Kidney glomerular epithelial cell (primary cell): ENCODE results near the gene AAGAB.
"Not testable (repeated sequence)": the region's sequence is repeated elsewhere in the genome, so short reads cannot be mapped to it uniquely, and the experiment has no call there.

ENCODE experiments used
- DNase-seq: peaks from one replicate; lab custom pipeline; 2025; lab: John Stamatoyannopoulos, UW

AAGAB gene

GRCh38 chr15:67254238-67255175, at the start of gene AAGAB, which contains the start of gene IQCH:
AAGAB (minus strand) TSS chr15:67254661; CDS start chr15:67254631, 30 bp downstream.
IQCH (plus strand) TSS chr15:67254786; CDS start chr15:67254897, 111 bp downstream.
- peak; percentile 89 for DNase-seq

- DNase-seq, result peak; percentile 21
Observed at GRCh38 chr15:67303490-67304363, 49.3 kb upstream of the AAGAB start.

GRCh38 chr15:67300266-67301025, 46.0 kb upstream of the AAGAB start:
- no peak for DNase-seq

GRCh38 chr15:67296684-67297083, 42.2 kb upstream of the AAGAB start:
- DNase-seq, result no peak

- DNase-seq, result no peak
Observed at GRCh38 chr15:67296188-67296587, 41.7 kb upstream of the AAGAB start.

GRCh38 chr15:67290319-67290718, 35.9 kb upstream of the AAGAB start:
- no peak for DNase-seq

- not testable (repeated sequence) for DNase-seq
Observed at GRCh38 chr15:67286400-67286799, 31.9 kb upstream of the AAGAB start.

- not testable (repeated sequence) for DNase-seq
Observed at GRCh38 chr15:67285625-67286024, 31.2 kb upstream of the AAGAB start.

GRCh38 chr15:67281714-67282113, 27.3 kb upstream of the AAGAB start:
- no peak for DNase-seq

GRCh38 chr15:67280217-67280616, 25.8 kb upstream of the AAGAB start:
- DNase-seq, result no peak

- DNase-seq, result no peak
Observed at GRCh38 chr15:67276666-67277065, 22.2 kb upstream of the AAGAB start.

- no peak for DNase-seq
Observed at GRCh38 chr15:67274236-67274635, 19.8 kb upstream of the AAGAB start.

- no peak for DNase-seq
Observed at GRCh38 chr15:67267951-67268941, 13.8 kb upstream of the AAGAB start.

GRCh38 chr15:67267440-67267839, 13.0 kb upstream of the AAGAB start:
- DNase-seq, result no peak

- DNase-seq, result no peak
Observed at GRCh38 chr15:67266870-67267269, 12.4 kb upstream of the AAGAB start.

GRCh38 chr15:67259806-67260205, 5.3 kb upstream of the AAGAB start:
- DNase-seq, result no peak

GRCh38 chr15:67259379-67259778, 4.9 kb upstream of the AAGAB start:
- no peak for DNase-seq

- not testable (repeated sequence) for DNase-seq
Observed at GRCh38 chr15:67258412-67258811, 4.0 kb upstream of the AAGAB start.

- no peak for DNase-seq
Observed at GRCh38 chr15:67256051-67256450, 1.6 kb upstream of the AAGAB start.

- peak; percentile 54 for DNase-seq
Observed at GRCh38 chr15:67253549-67254237, 768 bp downstream of the AAGAB start.
